ENCODE data around the gene PKN3.

Gene PKN3

DNA sequence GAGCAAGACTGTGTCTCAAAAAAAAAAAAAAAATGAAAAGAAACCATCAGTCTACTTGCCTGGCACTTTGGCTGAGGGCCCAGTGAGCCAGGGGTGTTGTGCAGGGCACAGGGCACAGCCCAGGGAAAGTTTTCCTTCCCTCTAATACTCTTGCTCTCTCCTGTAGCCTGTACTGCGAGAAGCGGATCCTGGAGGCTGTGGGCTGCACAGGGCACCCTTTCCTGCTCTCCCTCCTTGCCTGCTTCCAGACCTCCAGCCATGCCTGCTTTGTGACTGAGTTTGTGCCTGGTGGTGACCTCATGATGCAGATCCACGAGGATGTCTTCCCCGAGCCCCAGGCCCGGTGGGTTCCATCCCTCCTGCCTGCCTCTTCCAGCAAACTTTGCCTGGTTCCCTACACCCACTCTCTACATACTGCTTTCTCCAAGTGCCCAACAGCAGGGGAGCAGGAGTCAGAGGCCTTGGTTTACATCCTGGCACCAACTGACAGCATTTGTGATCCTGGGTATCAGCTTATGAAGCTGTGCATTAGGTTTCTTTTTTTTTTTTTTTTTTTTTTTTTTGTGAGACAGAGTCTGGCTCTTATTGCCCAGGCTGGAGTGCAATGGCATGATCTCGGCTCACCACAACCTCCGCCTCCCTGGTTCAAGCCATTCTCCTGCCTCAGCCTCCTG lies 14.4 kb downstream of the PKN3 start:
- Histone ChIP-seq H3K9me3 (ENCODE audit: control insufficient read depth in 1 of 2, low read length in 2 of 2) (no peaks in the 10 kb centered on the region), H3K4me3 (ENCODE audit: low read depth in 1 of 2, low read length in 2 of 2) (no peak overlapping the region), H3K27ac (ENCODE audit: low read depth, low read length) (no peak overlapping the region), H3K36me3 (ENCODE audit: control insufficient read depth in 1 of 2, insufficient read depth in 2 of 2, low read length in 2 of 2) (peaks cover 3 to 9% of the 10 kb centered on the region in 2 donors), H3K27me3 (ENCODE audit: control insufficient read depth in 1 of 2, insufficient read depth in 2 of 2, low read length in 2 of 2) (no peaks in the 10 kb centered on the region), H3K9ac (ENCODE audit: low read depth in 1 of 2, low read length in 2 of 2) (no peak overlapping the region), H3K4me1 (ENCODE audit: control insufficient read depth in 1 of 2, insufficient read depth in 2 of 2, low read length in 2 of 2) (peaks cover 0 to 7% of the 10 kb centered on the region in 2 donors)

DNA sequence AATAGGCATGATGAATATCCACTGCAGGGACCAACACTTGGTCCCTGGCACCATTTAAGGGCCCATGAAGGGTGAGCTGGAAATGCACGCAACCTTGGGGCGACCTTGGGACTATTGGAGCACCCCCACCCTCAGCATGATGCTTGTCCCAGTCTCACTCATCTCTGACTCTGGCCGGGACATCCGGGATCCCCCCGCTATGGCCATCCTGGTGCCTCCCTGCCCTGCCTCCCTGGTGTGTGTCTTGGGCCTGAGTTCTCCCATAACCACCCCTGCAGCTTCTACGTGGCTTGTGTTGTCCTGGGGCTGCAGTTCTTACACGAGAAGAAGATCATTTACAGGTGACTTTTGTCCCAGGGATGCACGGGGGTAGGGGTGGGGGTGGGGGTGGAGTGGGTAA lies 15.7 kb downstream of the PKN3 start:
- Histone ChIP-seq H3K9me3 (ENCODE audit: control insufficient read depth in 1 of 2, low read length in 2 of 2) (no peaks in the 10 kb centered on the region), H3K27me3 (ENCODE audit: control insufficient read depth in 1 of 2, insufficient read depth in 2 of 2, low read length in 2 of 2) (no peaks in the 10 kb centered on the region), H3K27ac (ENCODE audit: low read depth, low read length) (no peak overlapping the region), H3K4me1 (ENCODE audit: control insufficient read depth in 1 of 2, insufficient read depth in 2 of 2, low read length in 2 of 2) (peaks cover 6 to 10% of the 10 kb centered on the region in 2 donors), H3K36me3 (ENCODE audit: control insufficient read depth in 1 of 2, insufficient read depth in 2 of 2, low read length in 2 of 2) (peaks cover 3 to 16% of the 10 kb centered on the region in 2 donors), H3K9ac (ENCODE audit: low read depth in 1 of 2, low read length in 2 of 2) (no peak overlapping the region), H3K4me3 (ENCODE audit: low read depth in 1 of 2, low read length in 2 of 2) (no peak overlapping the region)

DNA sequence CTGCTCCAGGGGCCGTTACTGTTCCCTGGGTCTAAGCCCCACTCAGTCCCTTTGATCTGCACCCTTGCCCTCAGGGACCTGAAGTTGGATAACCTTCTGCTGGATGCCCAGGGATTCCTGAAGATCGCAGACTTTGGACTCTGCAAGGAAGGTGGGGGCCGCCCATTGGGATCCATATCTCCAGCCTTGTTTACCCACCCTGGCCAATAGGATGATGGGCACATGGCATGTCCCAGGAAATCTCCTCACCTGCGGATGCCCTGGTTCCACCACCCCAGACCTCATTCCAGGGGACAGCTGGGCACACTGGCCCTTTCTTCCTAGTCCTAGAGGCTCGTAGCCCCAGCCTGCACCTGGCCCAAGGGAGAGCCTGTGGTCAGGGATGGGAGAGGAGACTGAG lies 16.2 kb downstream of the PKN3 start:
- H3K4me3 ChIP-seq (ENCODE audit: low read depth in 1 of 2, low read length in 2 of 2): no peak overlapping the region
- no peaks in the 10 kb centered on the region for H3K9me3 ChIP-seq (ENCODE audit: control insufficient read depth in 1 of 2, low read length in 2 of 2)
- no peaks in the 10 kb centered on the region for H3K27me3 ChIP-seq (ENCODE audit: control insufficient read depth in 1 of 2, insufficient read depth in 2 of 2, low read length in 2 of 2)
- H3K9ac ChIP-seq (ENCODE audit: low read depth in 1 of 2, low read length in 2 of 2): no peak overlapping the region
- peaks cover 10 to 14% of the 10 kb centered on the region in 2 donors for H3K4me1 ChIP-seq (ENCODE audit: control insufficient read depth in 1 of 2, insufficient read depth in 2 of 2, low read length in 2 of 2)
- H3K36me3 ChIP-seq (ENCODE audit: control insufficient read depth in 1 of 2, insufficient read depth in 2 of 2, low read length in 2 of 2): peaks cover 3 to 16% of the 10 kb centered on the region in 2 donors
- no peak overlapping the region for H3K27ac ChIP-seq (ENCODE audit: low read depth, low read length)

DNA sequence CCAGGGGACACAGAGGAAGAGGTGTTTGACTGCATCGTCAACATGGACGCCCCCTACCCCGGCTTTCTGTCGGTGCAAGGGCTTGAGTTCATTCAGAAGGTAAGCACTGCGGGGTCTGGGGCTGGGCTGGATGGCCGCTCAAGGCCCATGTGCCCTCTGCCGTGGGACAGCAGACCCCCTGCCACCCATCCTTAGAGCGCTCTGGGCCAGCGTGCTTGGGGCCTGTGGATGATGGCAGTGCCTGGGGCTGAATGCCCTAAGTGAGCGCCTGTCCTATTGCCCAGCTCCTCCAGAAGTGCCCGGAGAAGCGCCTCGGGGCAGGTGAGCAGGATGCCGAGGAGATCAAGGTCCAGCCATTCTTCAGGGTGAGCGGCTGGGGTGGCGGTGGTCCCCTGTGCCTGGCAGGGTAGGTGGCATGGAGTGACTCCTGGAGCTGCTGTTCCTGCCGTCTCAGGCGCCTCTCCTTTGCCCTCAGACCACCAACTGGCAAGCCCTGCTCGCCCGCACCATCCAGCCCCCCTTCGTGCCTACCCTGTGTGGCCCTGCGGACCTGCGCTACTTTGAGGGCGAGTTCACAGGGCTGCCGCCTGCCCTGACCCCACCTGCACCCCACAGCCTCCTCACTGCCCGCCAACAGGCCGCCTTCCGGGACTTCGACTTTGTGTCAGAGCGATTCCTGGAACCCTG lies 17.8 kb downstream of the PKN3 start:
- H3K36me3 ChIP-seq (ENCODE audit: control insufficient read depth in 1 of 2, insufficient read depth in 2 of 2, low read length in 2 of 2): peaks cover 3 to 16% of the 10 kb centered on the region in 2 donors
- H3K27me3 ChIP-seq (ENCODE audit: control insufficient read depth in 1 of 2, insufficient read depth in 2 of 2, low read length in 2 of 2): no peaks in the 10 kb centered on the region
- H3K4me3 ChIP-seq (ENCODE audit: low read depth in 1 of 2, low read length in 2 of 2): no peak overlapping the region
- peak overlapping the region; percentile 56 for H3K27ac ChIP-seq (ENCODE audit: low read depth, low read length)
- peaks cover 17 to 25% of the 10 kb centered on the region in 2 donors for H3K4me1 ChIP-seq (ENCODE audit: control insufficient read depth in 1 of 2, insufficient read depth in 2 of 2, low read length in 2 of 2)
- peak overlapping the region in 1 of 2 donors; percentile 39 for H3K9ac ChIP-seq (ENCODE audit: low read depth in 1 of 2, low read length in 2 of 2)
- no peaks in the 10 kb centered on the region for H3K9me3 ChIP-seq (ENCODE audit: control insufficient read depth in 1 of 2, low read length in 2 of 2)

DNA sequence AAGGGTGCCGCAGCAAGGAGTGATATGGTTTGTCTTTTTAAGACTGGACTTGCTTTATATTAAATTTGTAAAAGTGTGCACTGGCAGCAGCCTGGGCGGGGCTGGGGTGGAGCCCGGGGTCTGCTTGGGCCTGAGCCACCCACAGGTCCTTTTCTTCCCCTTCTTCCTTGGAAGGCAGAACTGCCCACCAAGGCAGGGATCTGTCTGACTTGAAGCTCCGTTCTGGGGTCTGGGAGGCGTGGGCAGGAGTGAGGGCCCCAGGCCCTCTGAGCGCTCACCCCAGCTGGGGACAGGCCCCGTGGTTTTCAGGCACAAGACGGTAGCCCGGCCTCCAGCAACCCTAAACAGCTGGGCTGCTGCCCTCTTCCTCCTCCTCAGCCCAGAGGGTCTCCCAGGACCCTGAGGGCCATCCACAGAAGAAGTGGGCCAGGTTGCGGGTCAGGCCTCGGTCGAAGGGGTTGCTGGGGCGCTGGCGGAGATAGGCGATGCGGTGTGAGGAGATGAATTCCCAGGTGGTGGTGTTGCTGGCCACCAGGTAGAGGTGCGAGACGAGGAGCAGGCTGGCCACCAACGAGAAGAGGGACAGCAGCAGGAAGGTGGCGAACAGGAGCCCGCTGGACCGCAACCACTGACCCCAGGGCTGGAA lies 18.7 kb downstream of the PKN3 start:
- peaks cover 3 to 16% of the 10 kb centered on the region in 2 donors for H3K36me3 ChIP-seq (ENCODE audit: control insufficient read depth in 1 of 2, insufficient read depth in 2 of 2, low read length in 2 of 2)
- H3K4me3 ChIP-seq (ENCODE audit: low read depth in 1 of 2, low read length in 2 of 2): no peak overlapping the region
- H3K9ac ChIP-seq (ENCODE audit: low read depth in 1 of 2, low read length in 2 of 2): no peak overlapping the region
- H3K27me3 ChIP-seq (ENCODE audit: control insufficient read depth in 1 of 2, insufficient read depth in 2 of 2, low read length in 2 of 2): no peaks in the 10 kb centered on the region
- H3K9me3 ChIP-seq (ENCODE audit: control insufficient read depth in 1 of 2, low read length in 2 of 2): no peaks in the 10 kb centered on the region
- peaks cover 17 to 25% of the 10 kb centered on the region in 2 donors for H3K4me1 ChIP-seq (ENCODE audit: control insufficient read depth in 1 of 2, insufficient read depth in 2 of 2, low read length in 2 of 2)
- no peak overlapping the region for H3K27ac ChIP-seq (ENCODE audit: low read depth, low read length)

DNA sequence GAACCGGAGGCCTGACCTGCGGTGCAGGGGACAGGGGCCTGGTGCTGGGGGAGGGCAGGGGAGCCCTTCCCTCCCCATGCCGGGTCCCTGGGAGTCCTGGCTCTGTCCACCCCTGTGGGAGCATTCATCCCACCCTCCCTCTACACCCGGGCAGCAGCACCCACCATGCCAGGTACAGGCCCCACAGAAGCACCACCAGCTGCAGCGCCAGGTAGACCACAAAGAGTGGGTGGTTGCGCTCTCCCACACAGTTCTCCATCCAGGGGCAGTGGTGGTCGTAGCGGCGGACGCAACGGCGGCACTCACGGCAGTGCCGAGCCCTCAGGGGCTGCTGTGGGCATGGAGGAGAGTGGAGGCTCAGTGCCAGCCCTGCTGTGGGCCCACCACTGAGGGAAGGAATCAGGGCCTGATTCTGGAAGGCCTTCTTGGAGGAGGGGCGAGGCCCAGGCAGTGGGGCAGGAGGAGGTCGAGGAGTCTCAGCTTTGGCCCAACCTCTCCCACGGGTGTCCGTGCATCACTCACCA lies 19.2 kb downstream of the PKN3 start:
- no peak overlapping the region for H3K27ac ChIP-seq (ENCODE audit: low read depth, low read length)
- peaks cover 3 to 16% of the 10 kb centered on the region in 2 donors for H3K36me3 ChIP-seq (ENCODE audit: control insufficient read depth in 1 of 2, insufficient read depth in 2 of 2, low read length in 2 of 2)
- H3K4me1 ChIP-seq (ENCODE audit: control insufficient read depth in 1 of 2, insufficient read depth in 2 of 2, low read length in 2 of 2): peaks cover 17 to 25% of the 10 kb centered on the region in 2 donors
- H3K4me3 ChIP-seq (ENCODE audit: low read depth in 1 of 2, low read length in 2 of 2): no peak overlapping the region
- H3K27me3 ChIP-seq (ENCODE audit: control insufficient read depth in 1 of 2, insufficient read depth in 2 of 2, low read length in 2 of 2): no peaks in the 10 kb centered on the region
- H3K9ac ChIP-seq (ENCODE audit: low read depth in 1 of 2, low read length in 2 of 2): no peak overlapping the region
- no peaks in the 10 kb centered on the region for H3K9me3 ChIP-seq (ENCODE audit: control insufficient read depth in 1 of 2, low read length in 2 of 2)

DNA sequence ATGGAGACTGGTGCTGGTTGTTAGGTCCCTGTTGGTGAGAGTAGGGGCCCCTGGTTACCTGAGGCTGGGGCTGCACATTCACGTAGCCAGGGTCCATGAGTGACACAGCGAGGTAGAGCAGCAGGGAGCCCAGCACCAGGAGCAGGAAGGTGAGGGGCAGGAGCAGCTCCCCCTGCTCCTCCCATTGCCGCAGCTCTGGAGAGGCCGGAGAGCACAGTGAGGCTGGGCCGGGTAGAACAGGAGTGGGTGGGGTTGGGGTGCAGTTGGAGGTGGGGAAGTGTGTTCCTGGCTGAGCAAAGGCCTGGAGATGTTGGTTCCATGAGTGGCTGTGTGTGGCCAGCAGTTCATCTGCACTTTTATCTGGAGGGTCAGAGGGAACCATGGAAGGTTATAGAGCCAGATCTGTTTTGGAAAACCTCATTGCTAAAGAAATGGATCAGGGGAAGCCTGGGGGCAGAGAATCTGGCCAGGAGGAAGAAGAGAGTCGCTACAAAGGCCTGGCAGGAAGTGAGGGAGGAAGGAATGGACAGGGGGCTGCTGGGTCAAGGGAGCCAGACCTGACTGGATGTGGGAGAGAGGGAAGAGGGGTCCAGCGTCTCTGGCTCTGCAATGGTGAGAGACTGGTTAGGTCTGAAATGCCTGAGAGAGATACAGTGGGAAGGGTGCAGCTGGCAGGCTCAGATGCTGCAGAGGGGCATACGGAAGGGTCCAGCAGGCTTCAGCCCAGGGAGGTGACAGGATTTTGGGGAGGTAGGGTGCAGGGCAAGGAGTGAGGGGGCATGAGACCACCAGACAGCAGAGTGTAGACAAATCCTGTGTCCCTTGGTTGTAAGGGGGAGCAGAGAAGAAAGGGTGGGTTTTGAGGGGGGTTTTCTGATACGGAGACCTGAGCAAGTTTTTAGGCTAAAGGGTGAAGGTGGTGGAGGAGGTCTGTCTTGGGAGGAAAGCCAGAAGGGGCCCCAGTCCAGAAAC lies 20.4 kb downstream of the PKN3 start:
- Histone ChIP-seq H3K27me3 (ENCODE audit: control insufficient read depth in 1 of 2, insufficient read depth in 2 of 2, low read length in 2 of 2) (no peaks in the 10 kb centered on the region), H3K27ac (ENCODE audit: low read depth, low read length) (no peak overlapping the region), H3K4me1 (ENCODE audit: control insufficient read depth in 1 of 2, insufficient read depth in 2 of 2, low read length in 2 of 2) (peaks cover 17 to 25% of the 10 kb centered on the region in 2 donors), H3K4me3 (ENCODE audit: low read depth in 1 of 2, low read length in 2 of 2) (peak overlapping the region; percentile 71 to 98), H3K36me3 (ENCODE audit: control insufficient read depth in 1 of 2, insufficient read depth in 2 of 2, low read length in 2 of 2) (peaks cover 3 to 16% of the 10 kb centered on the region in 2 donors), H3K9me3 (ENCODE audit: control insufficient read depth in 1 of 2, low read length in 2 of 2) (no peaks in the 10 kb centered on the region), H3K9ac (ENCODE audit: low read depth in 1 of 2, low read length in 2 of 2) (peak overlapping the region; percentile 48 to 84)

DNA sequence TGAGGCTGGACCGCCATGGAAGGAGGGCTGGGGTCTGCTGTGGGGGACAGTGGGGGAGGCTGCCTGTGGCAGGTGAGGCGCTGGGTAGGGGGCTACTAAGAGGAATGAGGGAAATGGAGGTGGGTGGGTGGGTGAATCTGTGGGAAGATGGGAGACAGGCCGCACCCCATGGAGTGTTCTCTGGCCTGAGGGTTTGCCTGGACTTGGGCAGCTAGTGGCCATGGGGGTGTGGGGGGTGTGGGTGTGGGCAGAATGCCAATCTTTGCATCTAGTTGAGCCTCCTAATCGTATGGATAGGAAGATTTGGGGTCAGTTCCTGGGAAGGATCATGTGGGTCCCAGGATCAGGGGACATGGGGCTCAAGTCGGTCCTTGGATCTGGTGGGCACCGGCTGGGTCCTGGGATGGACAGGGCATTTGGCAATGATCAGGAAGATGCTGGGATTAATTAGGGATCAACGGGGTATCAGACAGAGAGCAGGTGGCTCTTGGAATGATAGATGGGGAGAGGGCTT lies 21.1 kb downstream of the PKN3 start:
- H3K9ac ChIP-seq (ENCODE audit: low read depth in 1 of 2, low read length in 2 of 2): peak overlapping the region; percentile 84
- H3K9me3 ChIP-seq (ENCODE audit: control insufficient read depth in 1 of 2, low read length in 2 of 2): no peaks in the 10 kb centered on the region
- H3K27ac ChIP-seq (ENCODE audit: low read depth, low read length): no peak overlapping the region
- peaks cover 17 to 25% of the 10 kb centered on the region in 2 donors for H3K4me1 ChIP-seq (ENCODE audit: control insufficient read depth in 1 of 2, insufficient read depth in 2 of 2, low read length in 2 of 2)
- peaks cover 3 to 16% of the 10 kb centered on the region in 2 donors for H3K36me3 ChIP-seq (ENCODE audit: control insufficient read depth in 1 of 2, insufficient read depth in 2 of 2, low read length in 2 of 2)
- no peaks in the 10 kb centered on the region for H3K27me3 ChIP-seq (ENCODE audit: control insufficient read depth in 1 of 2, insufficient read depth in 2 of 2, low read length in 2 of 2)
- peak overlapping the region; percentile 71 to 98 for H3K4me3 ChIP-seq (ENCODE audit: low read depth in 1 of 2, low read length in 2 of 2)
